GM23338 (cell line): ENCODE measurements around the gene THADA.

Experiments used
- CREB1 ChIP-seq: fragments of 250-450 bp; sonication (Bioruptor Pico); IDR thresholded peaks from 2 replicates; pipeline ENCODE4 v1.5.0; 2020; ENCODE audit warnings: low read depth, mild to moderate bottlenecking, moderate library complexity
- CTCF ChIP-seq, 2 experiments: fragments of 200-600 bp in 1 of 2; sonication (generic) in 1 of 2; conservative IDR thresholded peaks; 2 replicates each; pipeline versions ENCODE4 v1.5.1 to v1.6.1; 2016 to 2017; ENCODE audit warnings: antibody characterized with exemption in 2 of 2, low read depth in 2 of 2, mild to moderate bottlenecking in 2 of 2, moderate library complexity in 1 of 2
- EZH2 ChIP-seq: fragments of 200-600 bp; sonication (generic); IDR thresholded peaks from one replicate; pipeline ENCODE4 v1.8.0; 2017; ENCODE audit warnings: antibody characterized with exemption, mild to moderate bottlenecking, low read depth; ENCODE audit not compliant: unreplicated experiment
- POLR2AphosphoS5 ChIP-seq: IDR thresholded peaks from 2 replicates; pipeline ENCODE4 v1.6.1; 2016; ENCODE audit warnings: antibody characterized with exemption, low read depth

GRCh38 chr2:43531251-43531650, 64.6 kb downstream of the THADA start:
- TF ChIP-seq CREB1 (no peak), POLR2AphosphoS5 (no peak), CTCF (conservative IDR thresholded peaks at IDR 0.05; ENCODE audit: low read depth in 2 of 2) (no peak), EZH2 (no peak)
